Astrocyte (in vitro differentiated cells and primary cell): ENCODE measurements around the gene CEP63.

ENCODE experiments used
- CTCF ChIP-seq: IDR thresholded peaks from 2 replicates; pipeline ENCODE4 v1.5.1; 2011; ENCODE audit warnings: low read depth, mild to moderate bottlenecking, inconsistent platforms, low read length, moderate library complexity; ENCODE audit not compliant: insufficient read depth
- EZH2 ChIP-seq: IDR thresholded peaks from 2 replicates; pipeline ENCODE4 v1.6.1; 2012; ENCODE audit warnings: mild to moderate bottlenecking, low read length, inconsistent platforms; ENCODE audit not compliant: insufficient read depth

GRCh38 chr3:134543113-134543512 lies 57.3 kb downstream of the CEP63 start:
- TF ChIP-seq CTCF (no peak), EZH2 (no peak)
